MM.1S (cell line): ENCODE results near the gene KRTAP2-3.

ENCODE experiments used
- CTCF ChIP-seq: fragments of 300-600 bp; sonication (generic); IDR thresholded peaks from 2 replicates; pipeline ENCODE4 v1.5.1; 2016; ENCODE audit warnings: antibody characterized with exemption, low read length, mixed read lengths
- EZH2 ChIP-seq: fragments of 300-600 bp; sonication (generic); optimal IDR thresholded peaks from 2 replicates; pipeline ENCODE3; 2017; ENCODE audit warnings: low read depth, mild to moderate bottlenecking, antibody characterized with exemption, low read length, mixed read lengths
- EZH2phosphoT487 ChIP-seq: fragments of 300-600 bp; sonication (generic); IDR thresholded peaks from 2 replicates; pipeline ENCODE4 v1.6.1; 2018; ENCODE audit warnings: antibody characterized with exemption, low read length

DNA sequence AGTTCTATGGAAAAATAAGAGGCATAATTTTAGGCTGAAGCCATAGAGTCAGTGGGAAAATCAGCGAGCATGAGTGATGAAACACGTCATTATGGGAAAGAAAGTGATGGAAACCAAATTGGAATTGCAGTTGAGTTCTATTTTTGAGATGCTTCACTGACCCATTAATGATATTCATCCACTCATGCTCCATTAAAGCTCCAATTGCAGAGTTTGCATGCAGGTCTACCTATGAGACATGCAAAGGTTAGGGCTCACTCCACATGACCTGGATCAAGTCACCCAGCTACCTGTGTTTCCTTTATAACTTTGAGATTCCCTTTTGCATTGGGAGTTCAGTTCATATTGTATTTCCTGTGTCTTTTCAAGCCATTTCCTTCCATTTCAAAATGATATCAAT is 13.8 kb upstream of the KRTAP2-3 start:
- TF ChIP-seq CTCF (no peak), EZH2phosphoT487 (no peak), EZH2 (no peak)
